ENCODE results near the gene PALMD.

The PALMD gene

GRCh38 chr1:99645699-99646531 is at the start of gene PALMD:
Gene PALMD, plus strand, starts transcription at chr1:99646113. Its CDS starts 205 bp downstream, at chr1:99646318.
- TF ChIP-seq GATA2 (IDR thresholded peaks at IDR 0.05; ENCODE audit: low read depth, low read length), result no peak
- no peak for TF ChIP-seq GATA3 (IDR thresholded peaks at IDR 0.05; ENCODE audit: low read depth, low read length)

GRCh38 chr1:99598738-99599411 is 47.0 kb upstream of the PALMD start:
- no peak for TF ChIP-seq GATA3 (IDR thresholded peaks at IDR 0.05; ENCODE audit: low read depth, low read length)
- no peak for TF ChIP-seq GATA2 (IDR thresholded peaks at IDR 0.05; ENCODE audit: low read depth, low read length)

- TF ChIP-seq GATA2 (IDR thresholded peaks at IDR 0.05; ENCODE audit: low read depth, low read length) (no peak), GATA3 (IDR thresholded peaks at IDR 0.05; ENCODE audit: low read depth, low read length) (no peak)
Observed at GRCh38 chr1:99599678-99600175, 46.2 kb upstream of the PALMD start.

- TF ChIP-seq GATA3 (IDR thresholded peaks at IDR 0.05; ENCODE audit: low read depth, low read length), result no peak
- TF ChIP-seq GATA2 (IDR thresholded peaks at IDR 0.05; ENCODE audit: low read depth, low read length), result no peak
Observed at GRCh38 chr1:99600782-99601181, 45.1 kb upstream of the PALMD start.

- TF ChIP-seq GATA3 (IDR thresholded peaks at IDR 0.05; ENCODE audit: low read depth, low read length) (no peak), GATA2 (IDR thresholded peaks at IDR 0.05; ENCODE audit: low read depth, low read length) (no peak)
Observed at GRCh38 chr1:99601208-99601607, 44.7 kb upstream of the PALMD start.

- TF ChIP-seq GATA2 (IDR thresholded peaks at IDR 0.05; ENCODE audit: low read depth, low read length) (no peak), GATA3 (IDR thresholded peaks at IDR 0.05; ENCODE audit: low read depth, low read length) (no peak)
Observed at GRCh38 chr1:99601709-99602403, 44.1 kb upstream of the PALMD start.

- TF ChIP-seq GATA3 (IDR thresholded peaks at IDR 0.05; ENCODE audit: low read depth, low read length) (no peak), GATA2 (IDR thresholded peaks at IDR 0.05; ENCODE audit: low read depth, low read length) (no peak)
Observed at GRCh38 chr1:99602404-99602969, 43.4 kb upstream of the PALMD start.

GRCh38 chr1:99603699-99604560 is 42.0 kb upstream of the PALMD start:
- TF ChIP-seq GATA3 (IDR thresholded peaks at IDR 0.05; ENCODE audit: low read depth, low read length) (no peak), GATA2 (IDR thresholded peaks at IDR 0.05; ENCODE audit: low read depth, low read length) (no peak)

GRCh38 chr1:99606306-99606705 is 39.6 kb upstream of the PALMD start:
- TF ChIP-seq GATA2 (IDR thresholded peaks at IDR 0.05; ENCODE audit: low read depth, low read length), result no peak
- no peak for TF ChIP-seq GATA3 (IDR thresholded peaks at IDR 0.05; ENCODE audit: low read depth, low read length)

- TF ChIP-seq GATA2 (IDR thresholded peaks at IDR 0.05; ENCODE audit: low read depth, low read length) (no peak), GATA3 (IDR thresholded peaks at IDR 0.05; ENCODE audit: low read depth, low read length) (no peak)
Observed at GRCh38 chr1:99607590-99607989, 38.3 kb upstream of the PALMD start.

GRCh38 chr1:99608058-99608457 is 37.9 kb upstream of the PALMD start:
- TF ChIP-seq GATA3 (IDR thresholded peaks at IDR 0.05; ENCODE audit: low read depth, low read length) (no peak), GATA2 (IDR thresholded peaks at IDR 0.05; ENCODE audit: low read depth, low read length) (no peak)

- TF ChIP-seq GATA3 (IDR thresholded peaks at IDR 0.05; ENCODE audit: low read depth, low read length) (no peak), GATA2 (IDR thresholded peaks at IDR 0.05; ENCODE audit: low read depth, low read length) (no peak)
Observed at GRCh38 chr1:99613716-99614115, 32.2 kb upstream of the PALMD start.

GRCh38 chr1:99614728-99615127 is 31.2 kb upstream of the PALMD start:
- TF ChIP-seq GATA2 (IDR thresholded peaks at IDR 0.05; ENCODE audit: low read depth, low read length) (no peak), GATA3 (IDR thresholded peaks at IDR 0.05; ENCODE audit: low read depth, low read length) (no peak)

Measured in SH-SY5Y (cell line).